ENCODE measurements around the gene SAMD4A. TPM values are rescaled to one million over a fixed set of nuclear protein-coding genes. Genes with fewer than 3 reads are reported as not detected.

Gene SAMD4A
- total and polyA plus RNA-seq, 8 donors = 2.9 to 12.2 (median 9.4) TPM

DNA sequence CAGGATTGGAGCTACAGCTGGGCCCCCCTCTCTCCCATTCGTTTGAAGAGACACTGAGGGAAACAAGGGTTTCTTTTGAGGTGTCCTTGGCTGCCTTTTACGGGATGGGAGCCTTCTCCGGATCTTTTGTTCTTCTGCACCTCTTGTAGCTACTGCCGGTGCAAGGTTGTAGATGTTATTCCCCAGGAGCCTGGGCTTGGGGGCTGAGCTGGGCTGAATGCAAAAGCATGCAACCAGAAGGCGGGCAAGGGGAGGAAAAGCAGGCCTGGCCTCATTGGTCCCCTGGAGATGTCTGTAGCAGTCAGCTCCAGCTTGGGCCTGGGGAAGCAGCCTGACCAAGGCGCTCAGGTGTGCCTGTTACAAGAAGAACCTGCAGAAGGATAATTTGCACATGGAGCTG lies 225.4 kb downstream of the SAMD4A start:
- H3K36me3 ChIP-seq = no peaks in the 10 kb centered on the region
- 79 to 82% methylated on average over 6 of the region's 6 CpGs for WGBS, 2 donors
- intact Hi-C loops (cut with DNase I) = no loop called here
- H3K4me1 ChIP-seq = no peaks in the 10 kb centered on the region
- H3K4me3 ChIP-seq = no peak overlapping the region
- ATAC-seq (no peak), DNase-seq (no peak), FAIRE-seq (no peak)
- no peaks in the 10 kb centered on the region for H3K27me3 ChIP-seq
- TF ChIP-seq, protein P1, sequence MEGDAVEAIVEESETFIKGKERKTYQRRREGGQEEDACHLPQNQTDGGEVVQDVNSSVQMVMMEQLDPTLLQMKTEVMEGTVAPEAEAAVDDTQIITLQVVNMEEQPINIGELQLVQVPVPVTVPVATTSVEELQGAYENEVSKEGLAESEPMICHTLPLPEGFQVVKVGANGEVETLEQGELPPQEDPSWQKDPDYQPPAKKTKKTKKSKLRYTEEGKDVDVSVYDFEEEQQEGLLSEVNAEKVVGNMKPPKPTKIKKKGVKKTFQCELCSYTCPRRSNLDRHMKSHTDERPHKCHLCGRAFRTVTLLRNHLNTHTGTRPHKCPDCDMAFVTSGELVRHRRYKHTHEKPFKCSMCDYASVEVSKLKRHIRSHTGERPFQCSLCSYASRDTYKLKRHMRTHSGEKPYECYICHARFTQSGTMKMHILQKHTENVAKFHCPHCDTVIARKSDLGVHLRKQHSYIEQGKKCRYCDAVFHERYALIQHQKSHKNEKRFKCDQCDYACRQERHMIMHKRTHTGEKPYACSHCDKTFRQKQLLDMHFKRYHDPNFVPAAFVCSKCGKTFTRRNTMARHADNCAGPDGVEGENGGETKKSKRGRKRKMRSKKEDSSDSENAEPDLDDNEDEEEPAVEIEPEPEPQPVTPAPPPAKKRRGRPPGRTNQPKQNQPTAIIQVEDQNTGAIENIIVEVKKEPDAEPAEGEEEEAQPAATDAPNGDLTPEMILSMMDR (IDR thresholded peaks at IDR 0.05) = no peak
- no peaks in the 10 kb centered on the region for H3K9me3 ChIP-seq
- no peak overlapping the region for H3K27ac ChIP-seq

- FAIRE-seq = no peak
These were observed 227.2 kb downstream of the SAMD4A start for GRCh38 chr14:54794159-54794558.

GRCh38 chr14:54794796-54795195 lies 227.9 kb downstream of the SAMD4A start:
- no peak overlapping the region for H3K4me3 ChIP-seq
- no peaks in the 10 kb centered on the region for H3K4me1 ChIP-seq
- DNase-seq = no peak
- H3K36me3 ChIP-seq = no peaks in the 10 kb centered on the region
- intact Hi-C loops (cut with DNase I) = no loop called here
- TF ChIP-seq, protein P1 (IDR thresholded peaks at IDR 0.05) = no peak
- H3K27ac ChIP-seq = no peak overlapping the region
- no peaks in the 10 kb centered on the region for H3K9me3 ChIP-seq
- FAIRE-seq = no peak
- WGBS, 2 donors = 92 to 98% methylated on average over 3 of the region's 3 CpGs
- no peaks in the 10 kb centered on the region for H3K27me3 ChIP-seq
- ATAC-seq = no peak

More at GRCh38 chr14:54794159-54794558, 227.2 kb downstream of the SAMD4A start:
- H3K27me3 ChIP-seq = no peaks in the 10 kb centered on the region
- no peaks in the 10 kb centered on the region for H3K36me3 ChIP-seq
- no peaks in the 10 kb centered on the region for H3K4me1 ChIP-seq
- H3K9me3 ChIP-seq = no peaks in the 10 kb centered on the region
- TF ChIP-seq, protein P1 (IDR thresholded peaks at IDR 0.05) = no peak
- intact Hi-C loops (cut with DNase I) = no loop called here
- ATAC-seq = peak in 1 of 4 donors; percentile 29
- WGBS, 2 donors = 35 to 60% methylated on average over 1 of the region's 1 CpG
- no peak overlapping the region for H3K4me3 ChIP-seq
- no peak overlapping the region for H3K27ac ChIP-seq
- DNase-seq = no peak

GRCh38 chr14:54796961-54797360 lies 230.0 kb downstream of the SAMD4A start:
- FAIRE-seq = no peak
- Histone ChIP-seq H3K36me3 (no peaks in the 10 kb centered on the region), H3K4me1 (no peaks in the 10 kb centered on the region), H3K27ac (no peak overlapping the region), H3K9me3 (no peaks in the 10 kb centered on the region), H3K4me3 (no peak overlapping the region), H3K27me3 (no peaks in the 10 kb centered on the region)
- no peak for ATAC-seq
- DNase-seq = no peak
- intact Hi-C loops (cut with DNase I) = no loop called here
- TF ChIP-seq, protein P1 (IDR thresholded peaks at IDR 0.05) = no peak

GRCh38 chr14:54797556-54797955 lies 230.6 kb downstream of the SAMD4A start:
- no peak for ATAC-seq

More at GRCh38 chr14:54797556-54797955, 230.6 kb downstream of the SAMD4A start:
- FAIRE-seq (no peak), DNase-seq (peak in 1 of 6 donors; percentile 2)
- no peaks in the 10 kb centered on the region for H3K36me3 ChIP-seq
- H3K27ac ChIP-seq = no peak overlapping the region
- TF ChIP-seq, protein P1 (IDR thresholded peaks at IDR 0.05) = no peak
- intact Hi-C loops (cut with DNase I) = no loop called here
- 72 to 74% methylated on average over 6 of the region's 6 CpGs for WGBS, 2 donors
- no peaks in the 10 kb centered on the region for H3K27me3 ChIP-seq
- H3K9me3 ChIP-seq = no peaks in the 10 kb centered on the region
- H3K4me1 ChIP-seq = no peaks in the 10 kb centered on the region
- no peak overlapping the region for H3K4me3 ChIP-seq
